Keratinocyte (primary cell): ENCODE measurements around the gene KCNJ6. TPM values are rescaled to one million over a fixed set of nuclear protein-coding genes. Genes with fewer than 3 reads are reported as not detected.

Experiments
- DNase-seq: peaks from one replicate; pipeline ENCODE4 v3.0.0-alpha.2; 2011; ENCODE audit warnings: low read depth, missing footprints, low spot score
- FAIRE-seq: peaks from 2 replicates; lab custom pipeline; 2011; peaks lifted over from hg19 to GRCh38; lab: Jason Lieb, UNC
- H2AFZ ChIP-seq: 2 replicates; pipeline ENCODE4 v1.6.0; 2012; ENCODE audit warnings: low read length, control low read depth, inconsistent platforms; ENCODE audit not compliant: control insufficient read depth
- H3K27ac ChIP-seq: 2 replicates; pipeline ENCODE4 v1.5.1; 2011; ENCODE audit warnings: low read length; ENCODE audit not compliant: control insufficient read depth, insufficient read depth
- H3K27me3 ChIP-seq: 3 replicates; pipeline ENCODE4 v1.6.0; 2011; ENCODE audit warnings: low read length; ENCODE audit not compliant: control insufficient read depth, insufficient read depth; ENCODE audit errors: extremely low read depth
- H3K36me3 ChIP-seq, 2 experiments: 2 replicates in 1 of 2; 3 replicates in 1 of 2; pipeline ENCODE4 v1.5.1; 2011; ENCODE audit warnings: low read length in 2 of 2, mild to moderate bottlenecking in 1 of 2; ENCODE audit not compliant: control insufficient read depth in 2 of 2, insufficient read depth in 2 of 2; ENCODE audit errors: extremely low read depth in 1 of 2
- H3K4me1 ChIP-seq: 3 replicates; pipeline ENCODE4 v1.5.1; 2011; ENCODE audit warnings: low read length; ENCODE audit not compliant: control insufficient read depth, insufficient read depth; ENCODE audit errors: extremely low read depth
- H3K4me2 ChIP-seq: 3 replicates; pipeline ENCODE4 v1.6.0; 2011; ENCODE audit warnings: low read depth, low read length; ENCODE audit not compliant: control insufficient read depth, insufficient read depth; ENCODE audit errors: extremely low read depth
- H3K4me3 ChIP-seq, 3 experiments: fragments of 200-600 bp in 1 of 3; sonication (generic) in 1 of 3; 2 replicates in 2 of 3; 3 replicates in 1 of 3; pipeline ENCODE4 v1.5.1; 2011 to 2016; ENCODE audit warnings: low read length in 3 of 3, mild to moderate bottlenecking in 3 of 3, control low read depth in 2 of 3, inconsistent platforms in 1 of 3, low read depth in 1 of 3, mixed read lengths in 1 of 3, mixed run types in 1 of 3, moderate library complexity in 1 of 3; ENCODE audit not compliant: control insufficient read depth in 2 of 3, insufficient read depth in 2 of 3; ENCODE audit errors: extremely low read depth in 1 of 3
- H3K79me2 ChIP-seq: 2 replicates; pipeline ENCODE4 v1.6.0; 2012; ENCODE audit warnings: low read length; ENCODE audit not compliant: control insufficient read depth, insufficient read depth
- H3K9ac ChIP-seq: 3 replicates; pipeline ENCODE4 v1.6.0; 2011; ENCODE audit warnings: low read length; ENCODE audit not compliant: control insufficient read depth, insufficient read depth; ENCODE audit errors: extremely low read depth
- H3K9me1 ChIP-seq: 3 replicates; pipeline ENCODE4 v1.6.0; 2011; ENCODE audit warnings: low read length; ENCODE audit not compliant: control insufficient read depth, insufficient read depth; ENCODE audit errors: extremely low read depth
- H3K9me3 ChIP-seq: 2 replicates; pipeline ENCODE4 v1.5.1; 2012; ENCODE audit warnings: low read depth, low read length; ENCODE audit not compliant: control insufficient read depth
- H4K20me1 ChIP-seq: 3 replicates; pipeline ENCODE4 v1.6.0; 2011; ENCODE audit warnings: low read length; ENCODE audit not compliant: control insufficient read depth, insufficient read depth; ENCODE audit errors: extremely low read depth
- CTCF ChIP-seq, 3 experiments: IDR thresholded peaks in 1 of 3; conservative IDR thresholded peaks in 1 of 3; optimal IDR thresholded peaks in 1 of 3; 2 replicates in 2 of 3; 3 replicates in 1 of 3; pipeline versions ENCODE3 to v1.5.1; 2011; ENCODE audit warnings: low read length in 3 of 3, mild to moderate bottlenecking in 3 of 3, moderate library complexity in 2 of 3, control low read depth in 1 of 3, inconsistent platforms in 1 of 3; ENCODE audit not compliant: insufficient read depth in 2 of 3; ENCODE audit errors: extremely low read depth in 1 of 3
- EZH2 ChIP-seq: IDR thresholded peaks from one replicate; pipeline ENCODE4 v1.6.1; 2012; ENCODE audit warnings: inconsistent platforms, mild to moderate bottlenecking, low read length, moderate library complexity
- dilution Hi-C: fragments of 300-500 bp; cut with MboI; formaldehyde crosslinking; loops from one replicate; pipeline ENCODE4 v1.7.0; 2020; ENCODE audit warnings: low sequenced_read_pairs; ENCODE audit not compliant: extremely low pct_ligation_motif_present
- polyA plus RNA-seq, 5 experiments: library from polyadenylated mRNA; depleted of rRNA in 3 of 5; stranded (reverse) in 3 of 5; stranded (forward) in 1 of 5; unstranded in 1 of 5; fragments of >200 nt; gene quantifications; 1 replicate in 1 of 5; 2 replicates in 3 of 5; 3 replicates in 1 of 5; pipeline versions ENCODE4 v1.2.1 to v1.2.3, GENCODE V29; 2011 to 2012; ENCODE audit warnings: missing spikeins in 2 of 5, low read depth in 1 of 5, low replicate concordance in 1 of 5

Gene KCNJ6
- polyA plus RNA-seq, 1 donor (not counting 4 experiments of a cell fraction or from before 2014, with no cell fraction given): not detected

- H3K9ac ChIP-seq: no peak overlapping the region
- H3K79me2 ChIP-seq: no peaks in the 10 kb centered on the region
- H3K4me2 ChIP-seq: peak overlapping the region; percentile 45
Measured at GRCh38 chr21:37915941-37916309, 332 bp downstream of the KCNJ6 start.

GRCh38 chr21:37915497-37915911, 753 bp downstream of the KCNJ6 start:
- no peak overlapping the region for H3K4me3 ChIP-seq
- H4K20me1 ChIP-seq: peaks cover 2% of the 10 kb centered on the region
- dilution Hi-C loops: loop anchor here (25.0 kb wide), 1 partner anchor 203 kb away; no protein-coding TSS in a partner anchor
- H2AFZ ChIP-seq: no peak overlapping the region
- H3K9ac ChIP-seq: no peak overlapping the region
- H3K4me2 ChIP-seq: no peak overlapping the region
- H3K27me3 ChIP-seq: peaks cover 45% of the 10 kb centered on the region
- no peaks in the 10 kb centered on the region for H3K9me3 ChIP-seq
- no peaks in the 10 kb centered on the region for H3K9me1 ChIP-seq
- H3K79me2 ChIP-seq: no peaks in the 10 kb centered on the region
- DNase-seq (no peak), FAIRE-seq (no peak)
- H3K4me1 ChIP-seq: no peaks in the 10 kb centered on the region
- TF ChIP-seq EZH2 (peak; percentile 76), CTCF (optimal IDR thresholded peaks at IDR 0.05 in 1 of 3, IDR thresholded peaks at IDR 0.05 in 1 of 3, conservative IDR thresholded peaks at IDR 0.05 in 1 of 3; ENCODE audit: extremely low read depth in 1 of 3, insufficient read depth in 2 of 3, low read length in 3 of 3) (no peak)
- H3K27ac ChIP-seq: no peak overlapping the region
- H3K36me3 ChIP-seq: no peaks in the 10 kb centered on the region

More at GRCh38 chr21:37915941-37916309, 332 bp downstream of the KCNJ6 start:
- DNase-seq: no peak
- H2AFZ ChIP-seq: no peak overlapping the region
- peaks cover 2% of the 10 kb centered on the region for H4K20me1 ChIP-seq
- H3K4me3 ChIP-seq: peak overlapping the region in 2 of 3 experiments; percentile 18
- no peaks in the 10 kb centered on the region for H3K9me3 ChIP-seq
- H3K9me1 ChIP-seq: no peaks in the 10 kb centered on the region
- no peaks in the 10 kb centered on the region for H3K36me3 ChIP-seq
- peak; percentile 22 for TF ChIP-seq EZH2
- TF ChIP-seq CTCF (optimal IDR thresholded peaks at IDR 0.05 in 1 of 3, IDR thresholded peaks at IDR 0.05 in 1 of 3, conservative IDR thresholded peaks at IDR 0.05 in 1 of 3; ENCODE audit: extremely low read depth in 1 of 3, insufficient read depth in 2 of 3, low read length in 3 of 3): no peak
- dilution Hi-C loops: loop anchor here (25.0 kb wide), 1 partner anchor 204 kb away; no protein-coding TSS in a partner anchor
- no peak for FAIRE-seq
- no peak overlapping the region for H3K27ac ChIP-seq
- no peaks in the 10 kb centered on the region for H3K4me1 ChIP-seq
- peaks cover 45% of the 10 kb centered on the region for H3K27me3 ChIP-seq
